ENCODE data around the gene ENPP6.

Gene ENPP6

DNA sequence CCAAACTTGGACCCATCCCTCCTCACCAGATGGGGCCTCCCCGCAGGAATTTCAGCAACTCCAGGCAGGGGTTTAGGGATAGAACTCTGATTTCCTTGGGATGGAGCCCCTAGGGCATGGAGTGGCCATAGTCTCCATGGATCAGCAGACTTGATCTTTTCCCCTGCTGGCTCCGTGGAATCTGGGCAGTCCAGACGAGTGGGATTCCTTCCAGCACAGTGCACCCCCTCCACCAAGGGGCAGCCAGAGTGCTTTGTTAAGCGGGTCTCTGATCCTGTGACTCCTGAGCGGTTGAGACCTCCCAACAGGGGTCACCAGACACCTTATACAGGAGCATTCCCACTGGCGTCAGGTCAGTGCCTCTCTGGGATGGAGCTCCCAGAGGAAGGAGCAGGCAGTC lies 40.4 kb downstream of the ENPP6 start:
- Histone ChIP-seq H3K4me1 (ENCODE audit: control insufficient read depth, low read depth, low read length) (no peaks in the 10 kb centered on the region), H3K9me3 (ENCODE audit: control insufficient read depth, low read depth, low read length) (no peaks in the 10 kb centered on the region), H3K27me3 (ENCODE audit: control insufficient read depth, insufficient read depth, low read length) (no peaks in the 10 kb centered on the region), H3K36me3 (ENCODE audit: control insufficient read depth, low read depth, low read length) (no peaks in the 10 kb centered on the region), H3K9ac (ENCODE audit: low read length) (no peak overlapping the region), H3K4me3 (ENCODE audit: low read length) (no peak overlapping the region), H3K27ac (ENCODE audit: low read length) (no peak overlapping the region)

DNA sequence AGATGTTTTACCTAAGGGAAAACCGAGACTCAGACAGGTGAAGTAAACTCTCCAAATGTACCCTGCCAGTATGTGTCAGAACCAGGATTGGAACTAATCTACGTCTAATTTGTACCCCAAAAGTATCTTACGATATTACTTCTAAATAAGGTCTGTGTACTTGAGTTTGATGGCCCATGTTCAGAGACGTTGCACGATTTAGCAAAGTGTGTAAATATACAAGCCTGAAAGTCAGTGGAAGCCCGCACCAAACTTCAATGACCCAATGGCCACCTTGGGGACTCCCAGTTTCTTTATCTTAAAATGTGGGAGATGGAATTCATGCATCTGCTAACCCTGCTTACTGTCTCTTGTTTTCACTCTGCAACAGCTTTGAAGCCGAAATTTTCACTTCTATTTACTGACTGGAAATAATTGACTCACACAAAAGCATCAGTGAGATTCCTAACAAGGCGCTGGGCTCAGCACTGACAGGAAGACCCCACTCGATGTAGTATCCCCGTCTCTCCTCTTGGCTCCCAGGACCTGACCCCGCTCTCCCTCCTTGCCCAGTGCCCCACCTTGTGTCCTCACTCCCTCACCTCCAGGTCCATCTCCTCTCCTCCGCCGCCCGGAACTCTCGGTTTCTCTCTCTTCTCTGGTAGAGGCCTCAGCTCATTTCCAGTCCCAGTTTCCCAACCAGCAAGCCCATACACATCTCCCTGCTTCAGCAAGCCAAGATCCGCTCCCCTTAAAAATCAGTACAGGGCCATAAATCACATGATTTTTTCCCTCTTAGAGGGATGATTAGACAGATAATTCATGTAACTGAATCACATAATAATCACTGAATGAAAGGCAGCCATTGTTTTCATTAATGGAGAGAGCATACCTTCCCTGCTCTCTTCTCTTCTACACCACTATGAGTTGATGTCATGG lies 42.8 kb downstream of the ENPP6 start:
- Histone ChIP-seq H3K36me3 (ENCODE audit: control insufficient read depth, low read depth, low read length) (no peaks in the 10 kb centered on the region), H3K4me3 (ENCODE audit: low read length) (no peak overlapping the region), H3K27me3 (ENCODE audit: control insufficient read depth, insufficient read depth, low read length) (peaks cover 2% of the 10 kb centered on the region), H3K27ac (ENCODE audit: low read length) (no peak overlapping the region), H3K4me1 (ENCODE audit: control insufficient read depth, low read depth, low read length) (no peaks in the 10 kb centered on the region), H3K9me3 (ENCODE audit: control insufficient read depth, low read depth, low read length) (no peaks in the 10 kb centered on the region), H3K9ac (ENCODE audit: low read length) (no peak overlapping the region)

DNA sequence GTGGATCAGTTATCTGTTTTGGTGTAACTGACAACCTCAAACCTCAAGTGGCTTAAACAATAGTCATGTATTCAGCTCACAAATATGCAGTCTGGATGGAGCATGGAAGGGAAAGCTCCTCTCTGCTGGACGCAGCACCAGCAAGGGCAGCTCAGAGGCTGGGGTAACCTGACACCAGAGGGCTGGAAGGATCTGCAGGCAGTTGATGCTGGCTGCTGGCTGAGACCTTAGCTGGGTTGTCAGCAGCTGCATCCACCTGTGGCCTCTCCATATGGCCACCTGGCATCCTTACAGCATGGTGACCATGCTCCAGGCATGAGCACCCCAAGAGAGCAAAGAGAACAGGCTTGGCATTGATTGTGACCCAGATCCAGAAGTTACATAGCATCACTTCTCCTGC lies 46.7 kb downstream of the ENPP6 start:
- Histone ChIP-seq H3K9me3 (ENCODE audit: control insufficient read depth, low read depth, low read length) (no peaks in the 10 kb centered on the region), H3K9ac (ENCODE audit: low read length) (no peak overlapping the region), H3K27ac (ENCODE audit: low read length) (no peak overlapping the region), H3K4me3 (ENCODE audit: low read length) (no peak overlapping the region), H3K36me3 (ENCODE audit: control insufficient read depth, low read depth, low read length) (no peaks in the 10 kb centered on the region), H3K4me1 (ENCODE audit: control insufficient read depth, low read depth, low read length) (peaks cover 19% of the 10 kb centered on the region), H3K27me3 (ENCODE audit: control insufficient read depth, insufficient read depth, low read length) (peaks cover 34% of the 10 kb centered on the region)

DNA sequence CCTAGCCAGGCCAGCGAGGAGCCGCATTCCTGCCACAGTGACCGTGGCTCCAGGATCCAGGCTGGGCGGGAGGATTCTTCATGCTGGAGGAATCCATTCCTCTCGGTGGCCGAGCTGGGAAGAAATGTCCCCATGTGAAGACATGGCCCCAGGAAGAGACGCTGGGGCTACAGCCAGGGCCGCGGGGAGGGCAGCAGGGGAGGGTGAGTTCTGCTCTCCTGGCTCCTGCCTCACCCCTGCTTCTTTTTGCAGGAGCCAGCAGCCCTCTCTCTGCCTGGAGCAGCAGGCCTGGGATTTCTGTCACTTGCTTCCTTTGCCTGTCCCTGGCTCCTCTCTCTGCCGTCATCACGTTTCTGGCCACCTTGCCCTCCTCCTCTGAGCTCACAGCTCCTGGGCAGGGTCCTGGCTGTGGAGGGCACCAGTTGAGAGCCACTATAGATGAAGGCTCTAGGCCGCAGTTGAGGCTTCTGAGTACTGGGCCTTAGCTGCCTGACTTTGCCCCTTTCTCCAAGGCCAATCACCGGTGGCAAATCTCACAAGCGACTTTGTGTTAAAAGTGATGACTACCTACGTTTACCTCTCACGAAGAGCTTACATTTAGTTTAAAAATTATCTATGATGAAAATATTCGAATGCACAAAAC lies 48.3 kb downstream of the ENPP6 start:
- Histone ChIP-seq H3K9me3 (ENCODE audit: control insufficient read depth, low read depth, low read length) (no peaks in the 10 kb centered on the region), H3K36me3 (ENCODE audit: control insufficient read depth, low read depth, low read length) (no peaks in the 10 kb centered on the region), H3K4me1 (ENCODE audit: control insufficient read depth, low read depth, low read length) (peaks cover 31% of the 10 kb centered on the region), H3K27ac (ENCODE audit: low read length) (no peak overlapping the region), H3K9ac (ENCODE audit: low read length) (no peak overlapping the region), H3K27me3 (ENCODE audit: control insufficient read depth, insufficient read depth, low read length) (peaks cover 48% of the 10 kb centered on the region), H3K4me3 (ENCODE audit: low read length) (no peak overlapping the region)

DNA sequence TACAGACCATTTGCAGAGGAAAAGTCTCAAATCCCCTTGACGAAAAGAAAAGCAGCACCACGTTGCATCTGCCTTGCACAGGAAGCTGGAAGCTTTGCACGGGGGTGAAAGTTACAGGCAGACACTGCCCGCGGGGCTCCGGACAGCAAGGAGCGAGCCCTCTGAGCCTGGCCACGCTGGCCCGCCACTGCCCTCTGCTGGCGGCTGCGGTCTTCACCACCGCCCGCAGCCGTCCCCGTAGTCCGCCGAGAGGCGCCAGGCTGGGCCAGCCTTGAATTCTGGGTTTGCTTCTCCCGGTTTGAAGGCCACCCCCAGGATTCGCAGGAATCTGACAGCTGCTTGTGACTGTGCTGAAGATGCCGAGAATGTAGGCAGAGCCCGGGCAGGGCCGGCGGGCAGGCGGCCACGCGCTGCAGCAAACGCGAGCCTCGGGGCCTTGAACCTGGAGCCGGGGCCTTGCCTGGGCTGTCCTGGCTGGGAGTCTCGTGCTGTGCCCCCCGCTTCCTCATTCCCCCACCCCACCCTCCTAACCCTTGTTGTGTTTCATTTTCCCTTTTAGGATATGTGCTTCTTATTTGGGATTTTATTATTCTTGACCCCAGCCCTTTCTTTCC lies 49.2 kb downstream of the ENPP6 start:
- H3K4me3 ChIP-seq (ENCODE audit: low read length): peak overlapping the region; percentile 12
- no peak overlapping the region for H3K27ac ChIP-seq (ENCODE audit: low read length)
- no peaks in the 10 kb centered on the region for H3K36me3 ChIP-seq (ENCODE audit: control insufficient read depth, low read depth, low read length)
- no peak overlapping the region for H3K9ac ChIP-seq (ENCODE audit: low read length)
- H3K4me1 ChIP-seq (ENCODE audit: control insufficient read depth, low read depth, low read length): peaks cover 31% of the 10 kb centered on the region
- H3K27me3 ChIP-seq (ENCODE audit: control insufficient read depth, insufficient read depth, low read length): peaks cover 52% of the 10 kb centered on the region
- no peaks in the 10 kb centered on the region for H3K9me3 ChIP-seq (ENCODE audit: control insufficient read depth, low read depth, low read length)

DNA sequence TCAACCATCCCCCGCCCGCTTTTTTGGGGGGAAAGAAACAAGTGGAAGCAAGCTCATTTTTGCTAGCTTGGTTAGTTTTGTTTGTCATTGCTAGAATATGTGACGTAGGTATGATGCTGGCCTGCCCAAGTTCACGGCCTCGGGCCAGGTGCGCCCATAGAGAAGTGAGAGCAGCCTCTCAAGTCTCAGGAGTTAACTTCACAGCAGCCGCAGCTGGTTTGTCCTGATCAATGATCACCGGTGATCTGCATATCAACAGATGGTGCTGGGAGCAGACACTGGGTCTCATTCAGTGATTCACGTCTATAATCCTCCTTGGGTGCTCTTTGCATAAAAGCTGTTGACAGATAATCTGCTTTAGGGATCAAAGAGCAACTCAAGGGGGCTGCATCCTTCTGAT lies 50.1 kb downstream of the ENPP6 start:
- Histone ChIP-seq H3K36me3 (ENCODE audit: control insufficient read depth, low read depth, low read length) (no peaks in the 10 kb centered on the region), H3K27ac (ENCODE audit: low read length) (no peak overlapping the region), H3K9ac (ENCODE audit: low read length) (no peak overlapping the region), H3K4me3 (ENCODE audit: low read length) (peak overlapping the region; percentile 12), H3K9me3 (ENCODE audit: control insufficient read depth, low read depth, low read length) (no peaks in the 10 kb centered on the region), H3K27me3 (ENCODE audit: control insufficient read depth, insufficient read depth, low read length) (peaks cover 52% of the 10 kb centered on the region), H3K4me1 (ENCODE audit: control insufficient read depth, low read depth, low read length) (peaks cover 31% of the 10 kb centered on the region)

- Histone ChIP-seq H3K9me3 (ENCODE audit: control insufficient read depth, low read depth, low read length) (no peaks in the 10 kb centered on the region), H3K27me3 (ENCODE audit: control insufficient read depth, insufficient read depth, low read length) (peaks cover 52% of the 10 kb centered on the region), H3K4me1 (ENCODE audit: control insufficient read depth, low read depth, low read length) (peaks cover 31% of the 10 kb centered on the region)
Observed at GRCh38 chr4:184166736-184167135, 50.9 kb downstream of the ENPP6 start.

GRCh38 chr4:184165291-184165690 lies 52.4 kb downstream of the ENPP6 start:
- H3K27ac ChIP-seq (ENCODE audit: low read length): no peak overlapping the region
- H3K27me3 ChIP-seq (ENCODE audit: control insufficient read depth, insufficient read depth, low read length): peaks cover 52% of the 10 kb centered on the region

More at GRCh38 chr4:184166736-184167135, 50.9 kb downstream of the ENPP6 start:
- no peak overlapping the region for H3K27ac ChIP-seq (ENCODE audit: low read length)
- H3K4me3 ChIP-seq (ENCODE audit: low read length): no peak overlapping the region
- H3K9ac ChIP-seq (ENCODE audit: low read length): no peak overlapping the region
- no peaks in the 10 kb centered on the region for H3K36me3 ChIP-seq (ENCODE audit: control insufficient read depth, low read depth, low read length)

DNA sequence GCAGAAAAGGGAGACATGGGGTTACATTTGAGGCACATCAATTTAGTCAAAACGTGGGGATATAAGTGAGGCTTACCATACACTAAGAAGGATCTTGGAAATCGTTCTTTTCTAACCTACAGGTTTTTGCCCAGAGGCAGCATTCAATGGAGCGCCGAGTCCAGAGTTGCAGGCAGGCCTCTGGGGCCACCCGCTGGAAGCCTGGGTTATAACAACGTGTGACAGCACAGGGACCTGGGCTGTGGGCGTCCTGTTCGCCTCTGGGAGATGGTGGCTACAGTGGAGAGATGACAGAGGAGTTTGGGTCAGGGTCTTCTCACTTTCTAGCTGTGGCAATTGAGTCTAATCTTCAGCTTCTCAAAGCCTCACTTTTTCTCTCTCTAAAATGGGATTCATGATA lies 53.9 kb downstream of the ENPP6 start:
- Histone ChIP-seq H3K4me1 (ENCODE audit: control insufficient read depth, low read depth, low read length) (peaks cover 31% of the 10 kb centered on the region), H3K4me3 (ENCODE audit: low read length) (no peak overlapping the region), H3K9me3 (ENCODE audit: control insufficient read depth, low read depth, low read length) (no peaks in the 10 kb centered on the region), H3K36me3 (ENCODE audit: control insufficient read depth, low read depth, low read length) (no peaks in the 10 kb centered on the region), H3K9ac (ENCODE audit: low read length) (no peak overlapping the region), H3K27ac (ENCODE audit: low read length) (no peak overlapping the region), H3K27me3 (ENCODE audit: control insufficient read depth, insufficient read depth, low read length) (peaks cover 41% of the 10 kb centered on the region)

More at GRCh38 chr4:184165291-184165690, 52.4 kb downstream of the ENPP6 start:
- no peaks in the 10 kb centered on the region for H3K36me3 ChIP-seq (ENCODE audit: control insufficient read depth, low read depth, low read length)
- peaks cover 31% of the 10 kb centered on the region for H3K4me1 ChIP-seq (ENCODE audit: control insufficient read depth, low read depth, low read length)
- no peaks in the 10 kb centered on the region for H3K9me3 ChIP-seq (ENCODE audit: control insufficient read depth, low read depth, low read length)
- H3K4me3 ChIP-seq (ENCODE audit: low read length): no peak overlapping the region
- H3K9ac ChIP-seq (ENCODE audit: low read length): no peak overlapping the region

DNA sequence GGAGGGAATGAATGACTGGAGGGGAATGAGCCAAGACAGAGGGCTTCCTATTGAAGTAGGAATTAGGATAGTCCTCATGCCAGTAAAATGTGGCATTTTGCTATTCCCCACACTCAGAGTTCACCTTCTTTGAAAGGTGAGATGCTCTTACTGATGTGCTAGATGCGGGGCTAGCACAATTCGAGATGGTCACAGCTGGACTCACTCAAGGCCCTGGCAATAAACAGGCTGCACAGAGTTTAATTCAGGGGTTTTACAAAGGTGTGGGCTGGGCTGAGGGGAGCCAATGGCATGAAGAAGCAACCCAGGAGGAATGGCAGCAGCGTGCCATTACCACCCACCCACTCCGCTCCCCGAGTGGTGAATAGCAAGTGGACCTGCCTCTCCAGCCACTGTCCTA lies 55.1 kb downstream of the ENPP6 start:
- Histone ChIP-seq H3K27me3 (ENCODE audit: control insufficient read depth, insufficient read depth, low read length) (peaks cover 33% of the 10 kb centered on the region), H3K4me3 (ENCODE audit: low read length) (no peak overlapping the region), H3K9ac (ENCODE audit: low read length) (no peak overlapping the region), H3K9me3 (ENCODE audit: control insufficient read depth, low read depth, low read length) (no peaks in the 10 kb centered on the region), H3K4me1 (ENCODE audit: control insufficient read depth, low read depth, low read length) (peaks cover 25% of the 10 kb centered on the region), H3K36me3 (ENCODE audit: control insufficient read depth, low read depth, low read length) (no peaks in the 10 kb centered on the region), H3K27ac (ENCODE audit: low read length) (no peak overlapping the region)

DNA sequence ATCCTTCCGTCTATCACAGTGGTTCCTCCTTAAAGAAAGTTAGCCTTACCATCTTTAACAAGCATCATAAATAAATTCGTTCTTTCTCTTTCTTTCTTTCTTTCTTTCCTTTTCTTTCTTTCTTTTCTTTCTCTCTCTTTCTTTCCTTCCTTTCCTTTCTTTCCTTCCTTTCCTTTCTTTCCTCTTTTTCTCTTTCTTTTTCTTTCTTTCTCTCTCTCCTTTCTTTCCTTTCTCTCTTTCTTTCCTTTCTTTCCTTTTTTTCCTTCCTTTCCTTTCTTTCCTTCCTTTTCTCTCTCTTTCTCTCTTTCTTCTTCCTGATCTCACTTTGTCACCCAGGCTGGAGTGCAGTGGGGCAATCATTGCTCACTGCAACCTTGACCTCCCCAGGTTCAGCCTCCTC lies 60.4 kb downstream of the ENPP6 start:
- Histone ChIP-seq H3K36me3 (ENCODE audit: control insufficient read depth, low read depth, low read length) (no peaks in the 10 kb centered on the region), H3K9ac (ENCODE audit: low read length) (no peak overlapping the region), H3K9me3 (ENCODE audit: control insufficient read depth, low read depth, low read length) (no peaks in the 10 kb centered on the region), H3K27me3 (ENCODE audit: control insufficient read depth, insufficient read depth, low read length) (no peaks in the 10 kb centered on the region), H3K4me1 (ENCODE audit: control insufficient read depth, low read depth, low read length) (no peaks in the 10 kb centered on the region), H3K27ac (ENCODE audit: low read length) (no peak overlapping the region), H3K4me3 (ENCODE audit: low read length) (no peak overlapping the region)
